ENCODE measurements around the gene BOLA2B. TPM values are rescaled to one million over a fixed set of nuclear protein-coding genes. Genes with fewer than 3 reads are reported as not detected.
A peak's percentile ranks its signal among the peaks of the same experiment; 100 is the strongest.
"Not testable (repeated sequence)": the region's sequence is repeated elsewhere in the genome, so short reads cannot be mapped to it uniquely, and the experiment has no call there.

The BOLA2B gene
- 26.9 TPM for total RNA-seq

DNA sequence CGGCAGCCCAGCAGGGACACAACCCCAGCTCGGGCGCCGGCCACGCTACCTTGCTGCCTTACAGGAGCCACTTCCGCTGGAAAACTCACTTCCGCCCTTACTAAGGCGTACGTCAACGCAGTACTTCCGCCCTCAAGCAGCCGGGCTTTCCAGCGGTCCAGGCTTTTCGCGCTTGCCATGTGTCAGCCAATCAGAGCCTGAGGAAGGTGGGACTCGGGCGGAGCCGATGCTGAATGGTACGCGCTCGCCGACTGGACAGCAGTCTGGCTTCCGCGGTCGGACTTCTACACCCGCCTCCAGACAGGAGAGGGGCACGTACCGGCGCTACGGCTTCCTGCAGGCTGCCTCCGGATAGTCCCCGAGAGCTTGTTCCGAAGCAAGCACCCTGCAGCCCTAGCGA is at the start of gene BOLA2B, which contains the start of gene SLX1A:
BOLA2B (minus strand) TSS at position 52 of the 400 bp plus-strand sequence. CDS start 71 bp downstream, outside the sequence.
SLX1A (plus strand) TSS at position 261 of the 400 bp plus-strand sequence. CDS start 210 bp downstream, outside the sequence.
- peak; percentile 99 for ATAC-seq
- DNase-seq (ENCODE audit: low spot score); intact Hi-C loops (cut with DNase I): not testable (repeated sequence)

DNA sequence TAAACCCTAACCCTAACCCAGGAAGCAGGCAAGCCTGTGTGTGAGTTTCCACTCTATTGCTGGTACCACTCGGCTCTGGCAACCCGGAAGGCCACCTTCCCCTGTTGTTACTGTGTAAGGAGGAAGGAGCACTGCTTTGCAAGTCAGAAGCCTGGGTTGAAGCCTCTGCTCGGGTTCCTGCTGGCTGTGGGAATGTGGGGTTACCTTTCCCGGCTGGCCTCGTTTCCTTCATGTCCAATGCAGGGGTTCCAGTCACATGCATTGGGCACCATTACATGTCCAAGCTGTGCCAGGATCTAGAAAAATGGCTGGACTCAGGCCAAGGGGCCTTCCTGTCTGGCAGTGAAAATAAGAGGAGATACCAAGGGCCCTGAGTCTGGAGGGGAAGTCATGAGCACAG is 23.6 kb upstream of the BOLA2B start:
- intact Hi-C loops (cut with DNase I); ATAC-seq: not testable (repeated sequence)
- DNase-seq (ENCODE audit: low spot score), result peak; percentile 41

DNA sequence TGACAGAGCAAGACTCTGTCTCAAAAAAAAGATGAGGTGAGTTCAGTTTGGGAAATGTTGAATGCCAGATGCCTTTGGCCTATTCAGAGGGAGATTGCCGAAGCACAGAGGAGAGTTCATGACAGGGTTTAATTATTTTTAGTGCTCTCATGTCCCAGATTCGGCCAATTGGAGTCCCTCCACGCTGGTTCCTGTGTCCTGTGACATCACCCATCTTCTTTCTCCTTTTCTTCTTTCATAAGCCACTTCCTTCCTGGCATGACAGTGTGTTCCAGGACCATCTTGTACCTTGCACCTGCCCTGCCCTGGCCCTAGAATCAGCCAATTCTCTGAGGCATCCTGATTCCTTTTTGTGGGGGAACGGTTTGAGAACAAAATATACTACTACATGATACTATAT is 17.9 kb upstream of the BOLA2B start:
- ATAC-seq; DNase-seq (ENCODE audit: low spot score); intact Hi-C loops (cut with DNase I): not testable (repeated sequence)

DNA sequence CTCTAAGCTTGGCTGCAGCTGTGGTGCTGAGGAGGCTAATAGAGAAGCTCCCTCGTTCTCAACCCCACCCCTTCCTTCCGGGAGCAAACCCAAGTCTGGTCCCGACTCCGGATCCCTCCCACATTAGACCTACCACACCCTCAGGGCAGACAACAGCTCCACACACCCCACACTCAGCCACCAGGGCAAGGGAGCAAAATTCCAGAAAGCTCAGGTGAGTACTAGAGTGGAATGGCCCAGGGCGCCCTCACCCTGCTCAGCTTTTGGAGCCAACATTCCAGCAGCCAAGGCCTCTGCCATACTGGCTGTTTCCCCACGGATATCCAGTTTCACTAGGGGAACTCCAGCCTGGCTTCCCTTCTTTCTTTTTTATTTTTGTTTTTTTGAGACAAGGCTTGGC is 15.6 kb upstream of the BOLA2B start:
- intact Hi-C loops (cut with DNase I), result not testable (repeated sequence)
- ATAC-seq (peak; percentile 78), DNase-seq (ENCODE audit: low spot score) (peak; percentile 79)

DNA sequence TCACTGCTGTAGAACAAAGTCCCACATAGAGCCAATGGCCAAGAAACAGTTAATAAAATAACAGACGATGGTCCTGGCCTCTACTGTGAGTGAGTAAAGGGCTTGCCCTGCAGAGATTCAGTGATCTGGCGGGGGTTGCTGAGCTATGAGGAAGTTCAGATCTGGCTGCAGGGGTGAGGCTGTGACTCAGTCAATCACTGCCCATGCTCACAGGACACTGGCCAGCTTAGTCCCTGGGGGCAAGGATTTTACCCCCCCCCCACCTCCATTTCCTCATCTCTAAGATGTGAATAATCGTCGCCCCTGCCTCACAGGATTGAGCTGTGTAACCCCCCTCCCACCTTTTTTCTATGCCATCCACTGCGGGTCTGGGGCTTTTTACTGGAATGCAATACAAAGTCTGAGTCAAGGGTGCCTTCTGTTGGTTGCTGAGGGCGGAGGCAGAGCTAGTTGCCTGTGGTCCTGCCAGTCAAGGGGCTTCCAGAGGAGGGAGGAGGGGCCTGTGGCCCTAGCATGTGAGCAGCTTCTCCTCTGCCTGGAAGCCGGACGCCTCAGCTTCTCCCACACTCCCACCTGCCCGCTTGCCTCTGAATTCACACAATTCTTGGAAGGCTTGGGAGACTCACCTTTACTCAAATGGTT is 13.7 kb upstream of the BOLA2B start:
- DNase-seq (ENCODE audit: low spot score) (peak; percentile 43), ATAC-seq (peak; percentile 8)
- intact Hi-C loops (cut with DNase I), result not testable (repeated sequence)

DNA sequence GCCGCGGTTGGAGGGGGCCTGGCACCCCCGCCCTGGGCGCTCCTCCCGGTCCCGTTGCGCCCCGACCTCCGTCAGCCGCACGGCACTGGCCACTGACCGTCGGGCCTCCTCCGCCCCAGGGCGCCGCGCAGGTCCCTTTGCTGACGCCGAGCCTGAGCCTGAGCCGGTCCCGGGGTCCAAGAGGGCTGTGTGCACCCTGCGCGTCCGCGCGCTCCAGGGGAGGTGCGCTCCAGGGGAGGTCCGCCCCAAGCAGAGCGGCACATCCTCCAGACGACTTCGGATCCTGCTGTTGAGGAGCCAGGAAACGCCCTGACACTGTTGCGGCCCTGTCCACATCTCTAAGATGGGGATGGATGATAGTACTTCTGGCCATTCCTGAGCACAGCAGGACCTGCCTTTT is 12.8 kb upstream of the BOLA2B start:
- ATAC-seq, result peak; percentile 11

DNA sequence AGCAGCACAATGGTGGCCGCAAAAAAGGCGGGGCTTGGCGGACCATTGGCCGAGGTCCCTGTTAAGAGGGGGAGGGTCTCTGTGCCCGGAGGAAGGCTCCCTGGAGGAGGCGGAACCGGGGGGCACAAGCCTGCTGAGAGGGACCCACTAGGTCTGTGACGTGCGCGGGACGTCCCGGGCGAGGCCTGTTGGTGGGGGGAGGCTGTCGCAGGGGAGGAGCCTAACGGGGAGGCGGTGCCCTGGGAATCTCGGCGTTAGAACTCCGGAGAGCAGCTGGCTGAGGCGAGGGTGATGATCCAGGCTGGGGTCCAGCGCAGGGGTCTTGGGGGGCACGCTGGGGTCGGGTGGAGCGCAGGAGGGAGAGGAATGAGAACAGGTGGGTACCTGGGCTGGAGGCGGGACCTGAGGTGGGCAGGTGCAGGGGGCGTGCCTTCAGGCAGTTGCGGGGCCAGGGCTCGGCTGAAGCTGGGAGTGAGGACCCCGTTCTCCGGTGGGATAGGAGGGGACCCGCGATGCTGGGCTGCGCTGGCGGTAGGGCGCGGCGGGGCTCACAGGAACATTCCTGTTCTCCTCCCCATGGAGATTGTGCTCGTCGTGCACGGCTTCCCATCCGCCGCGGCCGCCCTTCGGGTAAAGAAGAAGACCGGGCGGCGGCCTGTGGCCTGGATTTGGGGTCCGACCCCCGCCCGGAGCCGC is 12.2 kb upstream of the BOLA2B start:
- intact Hi-C loops (cut with DNase I), result not testable (repeated sequence)
- DNase-seq (ENCODE audit: low spot score), result peak; percentile 54
- peak; percentile 74 for ATAC-seq

More for the DNA sequence above, 12.8 kb upstream of the BOLA2B start:
- intact Hi-C loops (cut with DNase I); DNase-seq (ENCODE audit: low spot score): not testable (repeated sequence)

DNA sequence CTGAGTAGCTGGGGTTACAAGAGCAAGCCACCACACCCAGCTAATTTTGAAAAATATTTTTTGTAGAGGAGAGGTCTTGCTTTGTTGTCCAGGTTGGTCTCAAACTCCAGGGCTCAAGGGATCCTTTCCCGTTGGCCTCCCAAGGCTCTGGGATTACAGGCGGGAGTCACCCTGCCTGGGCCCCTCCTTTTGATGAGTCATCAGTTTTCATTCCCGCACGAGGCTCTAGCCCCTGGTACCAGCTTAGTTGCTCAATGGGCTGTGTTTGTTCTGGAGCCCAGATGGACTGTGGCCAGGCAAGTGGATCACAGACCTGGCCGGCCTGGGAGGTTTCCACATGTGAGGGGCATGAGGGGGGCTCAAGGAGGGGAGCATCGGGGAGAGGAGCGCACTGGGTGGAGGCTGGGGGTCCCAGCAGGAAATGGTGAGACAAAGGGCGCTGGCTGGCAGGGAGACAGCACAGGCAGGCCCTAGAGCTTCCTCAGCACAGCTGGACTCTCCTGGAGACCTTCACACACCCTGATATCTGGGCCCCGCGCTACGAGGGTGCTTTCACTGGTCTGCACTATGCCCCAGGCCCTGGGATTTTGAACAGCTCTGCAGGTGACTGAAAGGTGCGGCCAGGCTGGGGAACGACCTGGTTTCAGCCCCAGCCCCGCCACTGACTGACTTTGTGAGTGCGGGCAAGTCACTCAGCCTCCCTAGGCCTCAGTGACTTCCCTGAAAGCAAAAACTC is 6.3 kb upstream of the BOLA2B start:
- DNase-seq (ENCODE audit: low spot score); intact Hi-C loops (cut with DNase I): not testable (repeated sequence)
- ATAC-seq, result peak; percentile 68

DNA sequence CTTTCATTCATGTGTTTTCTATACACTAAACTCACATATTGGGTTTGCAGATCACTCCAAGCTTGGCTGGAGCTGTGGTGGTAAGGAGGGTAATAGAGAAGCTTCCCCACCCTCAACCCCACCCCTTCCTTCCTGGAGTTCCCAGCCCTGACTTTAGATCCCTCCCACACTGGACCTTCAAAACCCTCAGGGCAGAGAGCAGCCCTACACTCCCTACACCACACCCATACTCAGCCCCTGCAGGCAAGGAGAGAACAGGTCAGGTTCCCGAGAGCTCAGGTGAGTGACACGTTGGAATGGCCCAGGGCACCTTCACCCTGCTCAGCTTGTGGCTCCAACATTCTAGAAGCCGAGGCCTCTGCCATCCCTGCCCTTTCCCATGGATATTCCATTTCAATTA is 5.6 kb upstream of the BOLA2B start, which contains the start of gene SULT1A3:
SULT1A3 (plus strand) TSS at position 207 of the 400 bp plus-strand sequence. CDS start 1,474 bp downstream, outside the sequence.
- DNase-seq (ENCODE audit: low spot score); intact Hi-C loops (cut with DNase I): not testable (repeated sequence)
- peak; percentile 7 for ATAC-seq

DNA sequence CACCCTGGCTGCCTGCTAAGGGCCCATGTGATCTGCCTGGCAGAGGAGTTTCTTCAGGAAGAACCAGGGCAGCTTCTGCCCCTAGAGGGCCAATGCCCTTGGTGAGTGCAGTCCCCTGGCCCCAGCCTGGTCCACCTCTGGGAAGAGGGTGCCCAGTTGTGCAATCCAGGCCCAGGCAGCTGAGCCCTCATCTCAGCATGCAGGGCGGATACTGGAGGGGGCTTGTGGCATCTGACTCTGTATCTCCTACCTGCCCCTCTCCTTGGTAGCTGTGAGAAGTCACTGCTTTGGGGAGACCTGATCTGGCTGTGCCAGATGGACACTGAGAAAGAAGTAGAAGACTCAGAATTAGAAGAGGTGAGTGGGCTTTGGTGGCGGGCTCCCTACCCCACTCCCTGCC is 3.5 kb upstream of the BOLA2B start:
- not testable (repeated sequence) for ATAC-seq

DNA sequence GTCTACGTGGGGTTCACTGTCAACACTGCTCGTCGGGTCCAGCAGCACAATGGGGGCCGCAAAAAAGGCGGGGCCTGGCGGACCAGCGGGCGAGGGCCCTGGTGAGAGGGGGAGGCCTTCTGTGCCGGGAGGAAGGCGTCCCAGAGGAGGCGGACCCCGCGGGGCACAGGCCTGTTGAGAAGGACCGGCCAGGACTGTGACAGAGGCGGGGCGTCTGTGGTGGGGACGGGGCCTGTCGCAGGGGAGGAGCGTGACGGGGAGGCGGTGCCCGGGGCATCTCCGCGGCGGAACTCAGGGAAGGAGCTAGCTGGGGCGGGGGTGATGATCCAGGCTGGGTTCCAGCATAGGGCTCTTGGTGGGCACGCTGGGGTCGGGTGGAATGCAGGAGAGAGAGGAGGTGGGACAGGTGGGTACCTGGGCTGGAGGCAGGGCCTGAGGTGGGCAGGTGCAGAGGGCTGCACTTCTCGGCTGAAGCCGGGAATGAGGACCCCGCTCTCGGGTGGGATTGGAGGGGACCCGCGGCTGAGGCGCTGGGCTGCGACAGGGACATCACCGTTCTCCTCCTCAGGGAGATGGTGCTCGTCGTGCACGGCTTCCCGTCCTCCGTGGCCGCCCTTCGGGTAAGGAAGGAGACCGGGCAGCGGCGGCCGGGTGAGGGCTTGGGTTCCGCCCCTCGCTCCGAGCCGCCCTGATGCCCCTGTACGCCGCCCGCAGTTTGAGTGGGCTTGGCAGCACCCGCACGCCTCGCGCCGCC is 883 bp upstream of the BOLA2B start:
- intact Hi-C loops (cut with DNase I); DNase-seq (ENCODE audit: low spot score): not testable (repeated sequence)
- peak; percentile 81 for ATAC-seq

More for the DNA sequence above, 3.5 kb upstream of the BOLA2B start:
- intact Hi-C loops (cut with DNase I), result not testable (repeated sequence)
- DNase-seq (ENCODE audit: low spot score), result peak; percentile 14

DNA sequence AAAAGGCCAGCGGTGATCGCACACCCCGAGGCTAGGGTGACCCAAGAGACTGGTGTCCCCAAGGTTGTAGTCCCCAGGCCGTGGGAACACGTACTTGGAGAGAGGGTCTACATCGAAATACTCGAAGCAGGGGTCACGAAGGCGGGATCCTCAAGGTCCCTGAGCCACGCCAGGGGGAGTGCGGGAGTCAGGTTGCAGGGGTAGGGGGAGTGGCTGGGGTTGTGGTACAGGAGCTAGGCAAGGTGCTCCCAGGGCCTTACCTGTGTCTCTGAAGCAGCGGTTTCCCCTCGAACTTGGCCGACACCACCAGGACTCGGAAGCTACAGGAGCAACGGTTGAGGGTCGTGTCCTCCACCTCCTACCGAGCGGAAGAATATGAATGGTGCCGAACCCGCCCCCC is 368 bp downstream of the BOLA2B start:
- peak; percentile 6 for ATAC-seq
- DNase-seq (ENCODE audit: low spot score); intact Hi-C loops (cut with DNase I): not testable (repeated sequence)

DNA sequence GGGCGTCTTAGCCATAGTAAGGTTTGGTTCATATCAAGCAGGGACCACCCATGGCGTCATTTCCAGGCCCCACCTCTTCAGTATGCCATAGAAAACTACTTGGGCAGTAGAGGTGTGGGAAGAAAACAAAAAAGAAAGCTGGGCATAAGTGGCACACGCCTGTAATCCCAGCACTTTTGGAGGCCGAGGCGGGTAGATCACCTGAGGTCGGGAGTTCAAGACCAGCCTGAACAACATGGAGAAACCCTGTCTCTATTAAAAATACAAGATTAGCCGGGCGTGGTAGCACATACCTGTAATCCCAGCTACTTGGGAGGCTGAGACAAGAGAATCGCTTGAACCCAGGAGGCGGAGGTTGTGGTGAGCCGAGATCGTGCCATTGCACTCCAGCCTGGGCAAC is 2.3 kb downstream of the BOLA2B start:
- intact Hi-C loops (cut with DNase I); DNase-seq (ENCODE audit: low spot score); ATAC-seq: not testable (repeated sequence)

DNA sequence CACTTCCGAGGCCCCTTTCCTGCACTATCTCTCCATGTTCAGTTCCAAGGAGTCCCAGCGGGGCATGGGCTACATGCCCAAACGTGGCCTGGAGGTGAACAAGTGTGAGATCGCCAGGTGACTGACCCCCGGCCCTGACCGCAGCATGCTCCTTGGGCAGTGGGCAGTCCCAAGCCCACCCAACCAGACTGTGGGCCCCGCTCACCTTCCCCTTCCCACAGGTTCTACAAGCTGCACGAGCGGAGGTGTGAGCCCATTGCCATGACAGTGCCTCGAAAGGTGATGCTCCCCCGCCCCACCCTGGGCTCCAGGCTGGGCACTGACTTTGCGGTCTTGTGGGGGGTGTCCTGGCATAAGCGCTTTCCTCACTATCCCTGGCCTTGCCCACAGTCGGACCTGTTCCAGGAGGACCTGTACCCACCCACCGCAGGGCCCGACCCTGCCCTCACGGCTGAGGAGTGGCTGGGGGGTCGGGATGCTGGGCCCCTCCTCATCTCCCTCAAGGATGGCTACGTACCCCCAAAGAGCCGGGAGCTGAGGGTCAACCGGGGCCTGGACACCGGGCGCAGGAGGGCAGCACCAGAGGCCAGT is 5.4 kb downstream of the BOLA2B start:
- ATAC-seq (no peak), DNase-seq (ENCODE audit: low spot score) (no peak)
- intact Hi-C loops (cut with DNase I), result no loop called here

DNA sequence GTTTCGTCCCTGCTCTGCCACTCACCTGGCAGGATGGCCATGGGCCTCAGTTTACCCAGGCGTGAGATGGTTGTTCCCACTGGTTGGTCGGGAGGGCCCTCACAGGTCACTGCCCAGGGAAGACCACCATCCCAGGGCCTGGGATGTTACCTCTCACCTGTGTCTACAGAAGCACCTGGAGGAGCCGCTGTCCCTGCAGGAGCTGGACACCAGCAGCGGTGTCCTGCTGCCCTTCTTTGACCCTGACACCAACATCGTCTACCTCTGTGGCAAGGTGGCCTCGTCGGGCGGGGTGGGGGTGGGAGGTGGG is 6.0 kb downstream of the BOLA2B start:
- DNase-seq (ENCODE audit: low spot score) (no peak), ATAC-seq (no peak)
- intact Hi-C loops (cut with DNase I), result no loop called here

DNA sequence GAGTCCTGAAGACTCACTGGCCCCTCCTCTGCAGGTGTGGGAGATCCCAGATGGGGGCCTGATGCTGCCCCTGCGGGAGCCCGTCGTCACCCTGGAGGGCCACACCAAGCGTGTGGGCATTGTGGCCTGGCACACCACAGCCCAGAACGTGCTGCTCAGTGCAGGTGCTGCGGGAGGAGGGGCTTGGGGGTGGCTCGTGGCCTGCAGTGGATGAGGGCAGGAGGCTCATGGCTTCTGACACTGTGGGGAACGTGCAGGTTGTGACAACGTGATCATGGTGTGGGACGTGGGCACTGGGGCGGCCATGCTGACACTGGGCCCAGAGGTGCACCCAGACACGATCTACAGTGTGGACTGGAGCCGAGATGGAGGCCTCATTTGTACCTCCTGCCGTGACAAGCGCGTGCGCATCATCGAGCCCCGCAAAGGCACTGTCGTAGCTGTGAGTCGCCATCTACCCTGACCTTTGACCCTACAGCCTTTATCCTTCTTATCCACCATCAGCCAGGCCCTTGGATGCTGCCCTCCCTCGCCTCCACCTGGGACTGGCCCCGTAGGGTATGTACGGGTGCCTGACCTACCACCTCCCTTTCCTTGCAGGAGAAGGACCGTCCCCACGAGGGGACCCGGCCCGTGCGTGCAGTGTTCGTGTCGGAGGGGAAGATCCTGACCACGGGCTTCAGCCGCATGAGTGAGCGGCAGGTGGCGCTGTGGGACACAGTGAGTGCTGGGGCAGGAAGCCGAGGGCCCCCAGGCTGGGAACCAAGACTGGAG is 6.5 kb downstream of the BOLA2B start:
- intact Hi-C loops (cut with DNase I), result no loop called here
- peak; percentile 2 for ATAC-seq
- peak; percentile 82 for DNase-seq (ENCODE audit: low spot score)

DNA sequence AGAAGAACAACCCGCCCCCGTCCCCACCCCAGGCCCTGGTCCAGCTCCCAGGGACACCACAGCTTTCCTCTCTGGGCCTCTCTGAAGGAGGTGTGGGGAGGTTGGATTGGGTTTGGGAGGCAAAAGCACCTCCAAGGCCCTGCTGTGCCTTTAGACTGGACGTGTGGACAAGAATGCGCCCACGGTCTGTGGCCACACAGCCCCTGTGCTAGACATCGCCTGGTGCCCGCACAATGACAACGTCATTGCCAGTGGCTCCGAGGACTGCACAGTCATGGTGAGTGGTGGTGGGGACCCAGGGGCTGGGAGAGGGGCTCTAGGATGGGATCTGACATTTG is 7.1 kb downstream of the BOLA2B start:
- DNase-seq (ENCODE audit: low spot score) (no peak), ATAC-seq (no peak)
- intact Hi-C loops (cut with DNase I), result no loop called here

Measured in sciatic nerve (tissue), 2 donors.